TTC549 (cell line): ENCODE results near the gene ADARB2.
"Not testable (repeated sequence)": the region's sequence is repeated elsewhere in the genome, so short reads cannot be mapped to it uniquely, and the experiment has no call there.

Experiments
- FAIRE-seq: peaks from 2 replicates; lab custom pipeline; 2012; peaks lifted over from hg19 to GRCh38; lab: Jason Lieb, UNC

ADARB2 gene

DNA sequence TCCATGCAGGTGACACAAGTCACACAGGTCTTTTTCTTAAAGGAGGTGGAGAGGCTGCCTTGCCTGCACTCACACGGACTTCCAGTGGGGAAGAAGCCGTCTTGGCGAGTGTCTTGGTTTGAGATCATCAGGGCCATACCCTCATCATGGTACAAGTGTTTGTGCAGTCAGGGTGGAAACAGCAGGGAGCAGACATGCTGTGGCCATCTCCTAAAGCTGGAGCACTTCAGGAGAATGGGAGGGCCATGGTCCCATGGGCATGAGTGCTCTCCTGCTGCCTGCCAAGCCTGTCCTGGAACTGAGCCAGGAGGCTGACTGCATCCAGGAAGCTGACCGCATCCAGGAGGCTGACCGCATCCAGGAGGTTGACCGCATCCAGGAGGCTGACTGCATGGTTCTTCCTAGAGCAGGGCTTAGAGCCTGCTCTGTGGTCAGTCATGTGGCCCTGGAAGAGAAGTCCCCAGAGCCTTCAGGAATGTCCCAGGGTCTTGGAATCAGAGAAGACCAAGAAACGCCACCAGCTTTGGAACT is 98.4 kb downstream of the ADARB2 start:
- no peak for FAIRE-seq

DNA sequence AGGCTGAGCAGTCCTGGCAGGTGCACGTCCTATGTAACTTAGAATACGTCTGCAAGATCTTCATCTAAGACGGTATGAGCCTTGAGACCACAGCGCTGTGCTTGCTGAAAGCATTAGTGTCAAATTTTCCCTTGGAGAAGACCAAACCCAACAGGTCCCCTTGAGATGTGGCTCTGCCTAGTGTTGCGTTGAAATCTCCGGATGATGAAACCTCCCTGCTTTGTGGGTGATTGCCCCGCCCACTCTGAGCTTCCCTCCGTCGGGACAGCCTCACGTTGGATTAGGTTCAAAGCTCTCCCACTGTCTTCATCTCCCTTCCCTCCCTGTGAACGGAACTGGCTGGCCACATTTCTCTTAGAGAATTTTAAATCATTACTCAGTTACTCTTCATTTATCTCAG is 102.0 kb downstream of the ADARB2 start:
- FAIRE-seq, result no peak

DNA sequence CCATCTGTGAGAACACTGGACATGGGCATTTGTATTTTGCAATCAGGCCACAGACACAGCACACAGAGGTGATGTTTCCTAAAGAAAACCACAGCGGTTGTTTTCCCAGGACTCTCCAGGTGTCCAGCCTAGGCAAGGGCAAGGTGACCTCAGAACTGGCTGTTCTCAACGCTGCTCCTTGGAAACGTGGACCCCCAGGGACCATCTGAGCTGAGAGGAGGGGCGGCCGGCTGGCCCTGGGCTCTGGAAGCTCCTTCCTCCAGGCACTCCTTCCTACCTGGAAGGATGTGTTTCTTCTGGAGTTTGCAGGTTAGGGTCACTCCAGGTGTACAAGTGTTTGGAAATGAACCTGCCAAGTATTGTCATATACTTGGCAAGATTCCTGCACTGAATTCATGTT is 103.1 kb downstream of the ADARB2 start:
- no peak for FAIRE-seq

DNA sequence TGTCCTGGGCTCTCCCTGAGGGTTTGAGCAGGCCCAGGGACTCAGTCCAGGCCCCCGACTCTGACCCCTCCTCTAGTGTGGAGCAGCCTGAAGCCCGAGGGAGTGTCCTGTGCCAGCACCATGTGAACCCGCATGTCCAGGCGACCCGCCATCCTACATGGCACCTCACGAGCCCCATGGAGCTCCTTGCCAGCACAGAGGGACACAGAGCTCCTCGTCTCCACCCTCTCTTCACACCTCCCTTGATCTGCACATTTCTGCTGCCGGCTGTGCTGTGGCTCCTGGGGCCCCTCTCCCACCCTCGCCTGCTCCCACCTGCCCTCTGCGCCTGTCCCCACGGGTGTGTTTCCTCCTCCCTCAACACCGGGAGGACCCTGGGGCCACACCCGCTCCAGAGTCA is 103.5 kb downstream of the ADARB2 start:
- FAIRE-seq, result no peak

DNA sequence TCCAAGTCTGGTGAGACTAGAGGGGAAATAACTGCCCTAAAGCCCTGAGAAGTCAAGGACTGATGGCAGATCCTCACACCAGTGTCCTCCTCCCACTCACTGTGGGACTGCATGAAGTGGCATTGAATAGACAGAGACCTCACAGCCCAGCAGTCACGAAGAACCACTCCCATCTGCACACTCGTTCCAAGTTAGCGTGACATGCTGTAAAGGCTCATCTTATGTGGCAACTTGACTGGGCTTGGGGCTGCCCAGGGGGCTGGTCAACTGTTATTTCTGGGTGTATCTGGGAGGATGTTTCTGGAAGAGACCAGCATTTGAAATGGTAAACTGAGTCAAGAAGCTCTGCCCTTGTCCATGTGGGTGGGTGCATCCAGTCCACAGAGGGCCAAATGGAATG is 104.7 kb downstream of the ADARB2 start:
- FAIRE-seq, result no peak

DNA sequence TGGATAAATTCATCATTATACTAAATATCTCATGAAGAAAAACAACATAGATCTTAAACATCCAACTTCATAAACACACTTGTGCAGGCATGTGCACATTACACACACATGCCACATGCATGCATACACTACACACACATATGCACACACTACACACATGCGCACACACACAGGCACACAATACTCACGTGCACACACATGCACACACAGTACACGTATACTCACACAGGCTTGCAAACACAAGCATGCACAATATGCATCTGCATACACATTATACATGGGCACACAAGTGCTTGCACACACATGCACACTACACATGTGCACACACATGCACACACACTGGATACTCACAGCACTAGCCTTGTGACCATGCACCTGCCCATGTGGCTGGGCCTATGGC is 105.2 kb downstream of the ADARB2 start:
- no peak for FAIRE-seq

DNA sequence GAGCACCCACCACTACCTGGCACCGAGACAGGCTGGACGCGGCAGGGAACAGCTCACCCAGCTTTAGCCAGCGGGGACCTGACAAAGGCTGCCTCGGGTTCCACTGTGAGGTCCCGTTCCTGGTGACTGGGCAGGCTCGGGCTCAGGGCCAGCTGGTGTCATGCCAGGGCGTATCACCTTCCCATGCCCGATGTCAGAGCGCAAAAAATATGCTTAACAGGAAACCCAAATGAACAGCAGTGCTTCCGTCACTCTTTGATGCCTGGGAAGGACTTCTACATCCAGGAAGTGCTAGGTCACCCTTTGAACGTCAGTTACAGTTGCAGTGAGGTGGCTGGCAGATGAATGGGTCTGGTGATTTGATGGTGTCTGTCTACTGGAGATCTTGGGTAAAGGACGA is 106.0 kb downstream of the ADARB2 start:
- FAIRE-seq, result no peak

DNA sequence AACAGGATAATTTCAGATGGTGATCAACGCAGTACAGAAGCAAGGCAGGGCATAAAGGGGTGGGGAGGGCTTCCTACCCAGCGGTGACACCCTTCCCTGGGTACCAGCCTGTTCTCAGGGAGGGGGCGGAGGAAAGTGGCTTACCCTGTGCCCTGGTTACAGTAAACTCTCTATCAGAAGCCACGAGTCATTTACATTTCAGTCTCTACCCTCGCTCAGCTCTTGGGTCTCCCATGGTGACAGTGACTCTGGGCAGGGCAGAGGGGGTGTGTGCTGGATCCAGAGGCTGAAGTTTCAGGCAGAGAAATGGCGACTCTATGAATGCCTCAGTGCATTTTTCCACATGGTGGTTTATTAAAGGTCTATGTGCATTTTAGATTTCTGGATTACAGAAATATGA is 107.0 kb downstream of the ADARB2 start:
- FAIRE-seq, result no peak

DNA sequence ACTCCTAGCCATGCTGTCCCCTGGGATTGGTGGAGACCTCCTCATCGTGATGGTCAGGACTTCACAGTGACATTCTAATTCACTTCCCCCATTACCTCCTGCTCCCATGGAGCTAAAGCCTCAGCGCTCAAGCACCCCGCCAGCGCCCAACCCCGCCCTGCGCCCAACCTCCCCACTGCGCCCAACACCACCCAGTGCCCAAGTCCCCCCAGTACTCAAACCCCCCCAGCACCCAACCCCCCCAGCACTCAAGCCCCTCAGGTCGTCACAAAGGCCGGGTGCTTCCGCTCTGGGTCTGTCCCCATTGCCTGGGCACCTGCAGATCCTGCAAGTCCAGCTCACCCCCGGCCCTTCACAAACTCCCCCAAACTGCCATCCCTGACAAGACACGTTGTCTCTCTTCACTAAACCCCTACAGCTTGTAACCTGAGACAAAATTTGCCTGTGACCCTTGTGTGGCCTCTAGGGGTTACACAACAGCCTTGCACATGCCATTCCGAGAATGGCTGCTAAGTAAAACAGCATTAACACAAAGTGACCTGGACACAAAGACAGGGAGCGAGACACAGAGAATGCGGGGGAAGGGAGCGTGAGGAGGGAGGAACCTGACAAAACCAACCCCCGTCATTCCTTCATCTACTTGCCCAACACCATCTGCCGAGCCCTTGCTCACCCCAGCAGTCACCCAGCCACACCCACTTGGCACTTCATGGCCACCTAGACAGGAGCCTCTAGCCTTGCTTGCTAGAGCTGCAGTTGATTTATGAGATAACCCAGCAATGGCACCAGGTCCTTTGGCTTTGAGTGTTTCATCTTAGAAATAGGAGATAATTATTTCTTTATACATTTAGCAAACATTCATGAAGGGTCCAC is 107.8 kb downstream of the ADARB2 start:
- FAIRE-seq, result no peak

DNA sequence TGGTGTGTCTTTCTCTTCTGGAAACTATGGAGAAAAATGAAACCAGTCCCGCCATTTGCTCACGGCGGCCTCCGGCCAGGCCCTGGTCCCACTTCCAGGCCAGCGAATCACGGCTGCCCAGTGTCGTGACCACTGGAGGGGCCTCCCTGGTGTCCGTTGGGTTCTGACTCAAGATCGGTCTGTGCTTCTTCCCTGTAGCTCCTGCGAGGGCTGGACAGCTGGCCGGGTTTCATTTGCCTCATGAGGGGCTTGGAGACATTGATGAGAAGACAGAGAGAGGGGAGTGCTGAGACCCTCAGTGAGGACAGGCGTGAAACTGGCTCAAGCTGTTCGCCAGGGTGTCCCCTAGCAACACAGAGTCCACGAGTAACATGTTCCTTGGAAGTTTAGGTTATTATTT is 108.6 kb downstream of the ADARB2 start:
- FAIRE-seq, result no peak

DNA sequence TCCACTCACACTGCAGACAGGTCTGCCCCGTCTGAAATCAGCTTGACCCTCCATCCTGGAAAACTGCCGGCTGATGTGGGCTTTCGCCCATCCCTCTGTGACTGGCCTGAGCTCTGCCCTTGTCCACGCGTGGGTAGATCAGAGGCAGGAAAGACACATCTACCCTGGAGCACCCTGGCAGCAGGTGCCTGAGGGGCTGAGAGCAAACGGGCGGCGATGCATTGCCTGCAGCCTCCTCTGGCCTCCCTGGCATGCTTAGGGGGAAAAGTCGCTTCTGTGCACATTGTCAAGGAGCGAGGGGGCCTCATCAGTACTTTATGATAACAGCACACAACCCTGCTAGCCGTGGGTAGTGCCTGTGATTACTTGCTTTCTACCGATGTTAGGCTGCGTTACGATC is 109.4 kb downstream of the ADARB2 start:
- no peak for FAIRE-seq

DNA sequence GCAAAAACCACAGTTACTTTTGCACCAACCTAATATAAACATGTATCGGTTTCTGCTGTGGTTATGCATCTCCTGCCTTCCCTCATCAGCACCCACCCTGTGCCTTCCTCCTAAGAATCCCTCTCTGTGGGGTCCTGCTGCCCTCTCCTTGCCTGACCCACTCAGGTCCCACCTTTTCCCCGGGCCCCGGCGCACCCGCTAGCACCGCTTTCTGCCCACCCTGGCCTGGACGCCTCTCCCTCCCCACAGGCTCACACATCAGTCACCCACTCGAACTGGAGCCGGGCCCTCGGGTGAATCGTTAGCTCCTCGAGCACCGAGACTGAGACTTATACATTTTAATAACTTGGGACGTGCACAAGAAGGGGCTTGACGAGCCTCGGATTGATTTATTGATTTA is 110.5 kb downstream of the ADARB2 start:
- no peak for FAIRE-seq

DNA sequence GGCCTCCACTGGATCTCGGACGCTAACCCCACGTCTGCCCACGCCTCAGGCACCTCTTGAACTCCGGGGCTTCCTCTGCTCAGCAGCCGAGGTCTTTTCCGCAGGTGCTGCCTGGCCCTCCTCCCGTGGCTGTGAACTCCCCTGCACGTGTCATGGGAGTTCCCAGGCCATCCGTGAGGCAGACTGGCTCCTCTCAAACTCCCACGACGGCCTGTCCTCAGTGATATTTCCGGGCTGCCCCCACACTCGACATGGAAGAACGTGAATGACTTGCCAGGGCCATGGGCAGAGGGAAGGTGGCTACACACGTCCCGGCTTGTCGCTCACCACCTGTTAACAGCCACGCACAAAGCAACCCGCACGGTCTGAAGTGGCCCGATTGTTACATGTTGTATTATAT is 110.9 kb downstream of the ADARB2 start:
- no peak for FAIRE-seq

DNA sequence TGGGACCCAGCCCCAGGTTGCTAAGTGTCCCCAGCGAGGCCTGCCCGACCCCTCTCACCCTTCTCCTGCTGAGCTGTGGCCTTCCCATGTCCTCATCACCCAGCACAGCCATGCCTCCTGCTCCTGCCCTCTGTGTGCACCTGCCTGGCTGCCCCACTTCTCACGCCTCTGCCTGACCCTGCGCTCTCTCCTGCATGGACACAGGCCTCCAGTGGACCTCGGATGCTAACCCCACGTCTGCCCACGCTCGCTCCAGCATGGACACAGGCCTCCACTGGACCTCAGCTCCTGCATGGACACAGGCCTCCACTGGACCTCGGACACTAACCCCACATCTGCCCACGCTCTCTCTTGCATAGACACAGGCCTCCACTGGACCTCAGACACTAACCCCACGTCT is 111.6 kb downstream of the ADARB2 start:
- no peak for FAIRE-seq

DNA sequence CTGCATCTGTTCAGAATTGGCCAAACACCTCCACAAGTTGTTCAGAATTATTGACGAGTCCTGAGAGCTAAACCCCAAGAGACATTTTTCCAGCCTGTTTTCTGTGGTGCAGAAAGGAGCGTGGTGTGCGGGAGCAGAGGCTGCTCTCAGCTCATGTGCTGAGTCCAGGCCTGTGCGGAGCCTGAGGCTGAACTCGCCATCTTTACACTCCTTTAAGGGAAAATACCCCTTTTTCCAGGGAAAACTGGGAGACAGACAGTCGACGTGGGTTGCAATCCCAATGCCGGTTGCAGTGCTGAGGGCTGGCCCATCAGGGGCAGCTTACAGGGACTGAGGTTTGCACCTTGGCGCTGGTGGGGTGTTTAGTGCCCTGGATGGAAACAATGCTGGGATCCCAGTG is 112.2 kb downstream of the ADARB2 start:
- no peak for FAIRE-seq

DNA sequence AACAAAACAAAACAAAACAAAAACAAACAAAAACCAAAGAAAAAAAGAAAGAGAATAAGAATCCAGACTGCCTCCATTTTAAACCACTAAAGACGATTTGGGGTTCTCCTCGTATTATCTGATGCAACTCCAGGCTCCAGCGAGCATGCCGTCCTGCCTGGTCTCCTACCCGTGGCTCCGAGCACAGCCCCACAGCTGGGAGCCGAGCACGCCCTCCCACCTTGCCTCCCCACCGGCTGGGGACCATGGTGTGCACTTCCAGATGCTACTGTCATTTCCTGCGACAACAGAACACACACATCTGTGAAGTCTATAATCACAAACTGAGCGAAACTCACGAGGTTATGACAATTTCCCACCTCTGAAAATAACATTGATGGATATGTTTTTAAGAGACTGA is 113.1 kb downstream of the ADARB2 start:
- FAIRE-seq, result no peak

DNA sequence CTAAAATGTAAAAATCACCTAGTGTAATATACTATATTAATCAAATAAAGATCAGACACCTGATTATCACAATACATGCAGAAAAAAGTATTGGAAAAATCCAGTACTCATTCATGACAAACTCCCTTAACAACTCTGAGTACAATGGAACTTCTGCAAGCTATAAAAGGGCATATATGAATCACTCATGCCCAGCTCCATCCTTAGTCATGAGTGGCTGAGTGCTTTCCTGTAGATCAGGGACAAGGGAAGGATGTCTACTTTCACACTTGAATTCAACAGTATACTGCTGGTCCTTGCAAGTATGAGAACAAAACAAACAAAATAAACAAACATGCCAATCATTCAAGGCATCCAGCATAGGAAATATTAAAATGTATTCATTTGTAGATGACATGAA is 116.5 kb downstream of the ADARB2 start:
- no peak for FAIRE-seq

DNA sequence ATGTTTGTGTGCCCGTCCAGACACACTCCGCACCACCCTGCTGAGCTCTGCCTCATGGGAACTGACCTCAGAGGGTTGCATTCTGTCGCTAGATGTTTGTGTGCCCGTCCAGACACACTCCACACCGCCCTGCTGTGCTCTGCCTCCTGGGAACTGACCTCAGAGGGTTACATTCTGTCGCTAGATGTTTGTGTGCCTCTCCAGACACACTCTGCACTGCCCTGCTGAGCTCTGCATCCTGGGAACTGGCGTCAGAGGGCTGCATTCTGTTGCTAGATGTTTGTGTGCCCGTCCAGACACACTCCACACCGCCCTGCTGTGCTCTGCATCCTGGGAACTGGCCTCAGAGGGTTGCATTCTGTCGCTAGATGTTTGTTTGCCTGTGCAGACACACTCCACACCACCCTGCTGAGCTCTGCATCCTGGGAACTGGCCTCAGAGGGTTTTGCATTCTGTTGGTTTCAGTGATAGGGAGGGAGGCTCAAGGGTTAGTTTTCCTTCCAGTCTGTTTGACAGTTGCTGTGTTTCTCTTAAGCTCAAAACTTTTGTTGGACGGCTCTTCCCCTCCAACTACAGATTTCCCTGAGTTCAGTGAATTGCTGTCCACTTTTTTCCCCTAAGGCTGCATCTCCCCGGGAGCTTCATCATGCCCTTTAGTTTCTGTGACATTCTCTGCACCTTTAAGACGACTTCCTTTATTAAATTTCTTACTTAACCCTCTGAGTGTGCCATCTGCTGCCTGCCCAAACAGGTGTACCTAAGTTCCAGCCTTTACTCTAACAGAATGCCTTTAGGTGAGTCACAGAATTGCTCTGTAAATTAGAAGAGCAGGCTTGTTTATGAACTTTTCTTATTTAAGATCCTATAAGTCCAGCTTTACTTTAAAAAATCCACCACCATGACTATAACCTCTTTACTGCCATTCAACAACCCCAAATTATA is 119.7 kb downstream of the ADARB2 start:
- FAIRE-seq, result not testable (repeated sequence)

DNA sequence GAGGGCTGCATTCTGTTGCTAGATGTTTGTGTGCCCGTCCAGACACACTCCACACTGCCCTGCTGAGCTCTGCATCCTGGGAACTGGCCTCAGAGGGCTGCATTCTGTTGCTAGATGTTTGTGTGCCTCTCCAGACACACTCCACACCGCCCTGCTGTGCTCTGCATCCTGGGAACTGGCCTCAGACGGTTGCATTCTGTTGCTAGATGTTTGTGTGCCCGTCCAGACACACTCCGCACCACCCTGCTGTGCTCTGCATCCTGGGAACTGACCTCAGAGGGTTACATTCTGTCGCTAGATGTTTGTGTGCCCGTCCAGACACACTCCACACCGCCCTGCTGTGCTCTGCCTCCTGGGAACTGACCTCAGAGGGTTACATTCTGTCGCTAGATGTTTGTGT is 120.6 kb downstream of the ADARB2 start:
- not testable (repeated sequence) for FAIRE-seq

DNA sequence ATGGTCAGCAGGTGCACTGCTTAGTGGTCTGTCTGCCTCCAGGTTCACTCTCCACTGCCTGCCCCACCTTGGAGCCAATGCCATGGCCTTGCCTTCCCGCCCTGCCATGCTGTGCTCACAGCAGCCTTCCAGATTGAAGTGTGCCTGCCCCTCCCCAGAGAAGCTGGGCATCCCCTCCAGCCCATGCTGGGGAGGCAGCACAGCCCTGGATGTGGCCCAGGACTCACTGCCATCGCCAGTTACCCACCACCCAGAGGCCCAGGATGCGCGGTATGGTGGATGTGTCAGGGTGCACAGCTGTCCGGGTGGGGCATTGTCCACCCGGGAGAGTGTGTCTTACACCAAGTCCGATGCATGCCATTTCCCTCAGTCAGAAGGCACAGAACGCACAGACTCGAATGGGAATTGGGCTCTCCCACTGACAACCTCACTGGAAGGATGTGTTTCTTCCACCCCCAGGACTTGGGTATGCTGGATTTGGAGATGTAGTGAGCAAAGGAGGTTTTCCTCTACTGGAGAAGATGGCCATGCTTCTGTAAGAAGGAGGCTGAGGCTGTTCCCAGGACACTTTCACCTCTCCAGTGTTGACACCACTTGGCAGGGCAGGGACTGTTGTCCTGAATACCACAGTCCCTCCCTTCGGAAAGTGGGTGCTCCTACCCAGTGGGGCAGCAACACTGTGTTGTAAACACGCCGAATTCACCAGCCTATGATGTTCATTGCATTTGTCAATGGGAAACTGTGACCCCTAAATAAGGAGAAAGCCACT is 122.0 kb downstream of the ADARB2 start:
- FAIRE-seq, result no peak

DNA sequence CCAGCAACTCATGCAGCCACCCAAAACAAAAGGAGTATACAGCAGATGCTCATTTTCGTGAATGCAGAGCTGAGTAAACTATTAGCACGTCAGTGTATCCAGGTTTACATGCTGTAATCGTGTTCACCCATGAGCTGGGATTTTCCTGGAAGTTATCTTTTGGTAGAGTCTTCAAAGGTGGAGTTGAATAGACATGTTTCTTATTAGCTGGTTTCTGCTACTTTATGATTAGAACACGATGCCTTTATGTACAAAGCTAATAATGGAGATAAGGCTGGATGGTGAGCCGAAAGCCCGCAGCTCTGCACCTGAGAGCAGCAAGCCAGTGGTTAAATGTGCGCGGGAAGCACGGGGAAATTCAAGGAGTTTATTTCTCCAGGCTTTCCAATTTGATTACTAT is 123.8 kb downstream of the ADARB2 start:
- no peak for FAIRE-seq

DNA sequence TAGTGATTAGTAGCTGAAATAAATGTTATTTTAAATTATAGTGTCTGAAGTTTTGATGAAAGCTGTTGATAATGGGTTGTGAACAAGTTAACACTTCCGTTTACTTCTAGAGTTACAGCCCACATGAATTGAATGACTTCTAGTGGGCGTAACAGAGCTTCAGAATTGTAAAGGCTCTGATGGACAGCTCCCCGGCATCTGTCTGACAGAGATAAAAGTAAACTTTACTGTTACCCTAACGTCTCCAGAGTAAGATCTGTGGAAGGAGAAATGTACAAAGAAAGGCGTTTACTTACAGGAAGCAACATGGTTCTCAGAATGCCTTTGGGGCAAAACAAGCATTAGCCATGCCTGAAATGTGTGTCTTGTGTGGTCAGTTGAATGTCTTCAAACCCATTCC is 124.4 kb downstream of the ADARB2 start:
- no peak for FAIRE-seq
